Left lung (tissue), 10 donors: ENCODE data around the gene KRTAP4-3. TPM values are rescaled to one million over a fixed set of nuclear protein-coding genes. Genes with fewer than 3 reads are reported as not detected.
"Not testable (repeated sequence)": the region's sequence is repeated elsewhere in the genome, so short reads cannot be mapped to it uniquely, and the experiment has no call there.

Experiments
- ATAC-seq: fragments of 200-7000 bp; cut with Tn5 transposase; one replicate; pipeline ENCODE4 v1.9.1; 2020; ENCODE audit warnings: moderate library complexity
- DNase-seq, 4 donors: peaks; one replicate each; pipeline ENCODE4 v3.0.0-alpha.2; 2013 to 2020
- H3K27ac ChIP-seq, 2 donors: fragments of 200-600 bp; sonication (generic) in 1 of 2; one replicate each; pipeline versions ENCODE4 v1.5.0 to v1.8.0; 2020 to 2021
- H3K27me3 ChIP-seq, 2 donors: fragments of 200-600 bp; sonication (generic) in 1 of 2; one replicate each; pipeline versions ENCODE4 v1.5.0 to v1.8.0; 2020 to 2021
- H3K36me3 ChIP-seq, 2 donors: fragments of 200-600 bp; sonication (generic) in 1 of 2; one replicate each; pipeline versions ENCODE4 v1.5.0 to v1.8.0; 2020 to 2021
- H3K4me1 ChIP-seq, 2 donors: fragments of 200-600 bp; one replicate each; pipeline ENCODE4 v1.8.0; 2021
- H3K4me3 ChIP-seq, 2 donors: fragments of 200-600 bp; sonication (generic) in 1 of 2; one replicate each; pipeline versions ENCODE4 v1.5.0 to v1.8.0; 2020 to 2021; ENCODE audit warnings: mild to moderate bottlenecking in 1 of 2
- H3K9me3 ChIP-seq, 2 donors: fragments of 200-600 bp; sonication (generic) in 1 of 2; one replicate each; pipeline versions ENCODE4 v1.5.0 to v1.8.0; 2020 to 2021
- CTCF ChIP-seq, 2 donors: fragments of 200-600 bp; sonication (generic) in 1 of 2; IDR thresholded peaks; one replicate each; pipeline versions ENCODE4 v1.5.0 to v1.8.0; 2021; ENCODE audit warnings: antibody characterized with exemption in 2 of 2
- intact Hi-C, 2 donors: fragments of 100-400 bp; cut with DNase I; formaldehyde crosslinking; loops; one replicate each; pipeline versions ENCODE4 v1.11.2 to v1.14.2; 2022
- polyA plus RNA-seq, 6 donors: library from polyadenylated mRNA; unstranded; fragments of 120-200 nt; gene quantifications; one replicate each; pipeline ENCODE4 v1.2.1, GENCODE V29; 2013; ENCODE audit not compliant: insufficient read length in 6 of 6
- total RNA-seq, 2 donors: library from RNA; stranded (reverse); fragmentation: NEBNext Ultra II Directional; extraction: Animal tissue kit (Norgen Biotek cat#: 25700); gene quantifications; one replicate each; pipeline ENCODE4 v1.2.1, GENCODE V29; 2021
- donor health status: DM: no; HTN: yes; CAD: no.
- donor health status: DM: no; HTN: no; CAD: no.

Gene KRTAP4-3
- total and polyA plus RNA-seq, 8 donors, result not detected

DNA sequence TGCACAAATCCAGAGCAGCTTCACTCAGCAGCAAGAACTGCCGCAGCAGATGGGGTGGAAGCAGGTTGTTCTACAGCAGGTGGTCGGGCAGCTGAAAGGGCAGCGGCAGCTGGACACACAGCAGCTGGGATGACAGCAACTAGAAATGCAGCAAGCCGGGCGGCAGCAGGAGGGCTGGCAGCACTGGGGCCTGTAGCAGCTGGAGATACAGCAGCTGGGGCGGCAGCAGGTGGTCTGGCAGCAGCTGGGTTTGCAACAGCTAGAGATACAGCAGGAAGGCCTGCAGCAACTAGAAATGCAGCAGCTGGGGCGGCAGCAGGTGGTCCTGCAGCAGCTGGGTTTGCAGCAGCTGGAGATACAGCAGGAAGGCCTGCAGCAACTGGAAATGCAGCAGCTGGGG, 460 bp downstream of the KRTAP4-3 start:
- H3K27me3 ChIP-seq, result no peaks in the 10 kb centered on the region
- no peaks in the 10 kb centered on the region for H3K36me3 ChIP-seq
- H3K4me3 ChIP-seq, result no peak overlapping the region
- no peak for TF ChIP-seq CTCF (IDR thresholded peaks at IDR 0.05)
- H3K9me3 ChIP-seq, result no peaks in the 10 kb centered on the region
- intact Hi-C loops, result no loop called here
- no peak overlapping the region for H3K27ac ChIP-seq
- DNase-seq, result peak in 1 of 4 donors; percentile 69
- no peaks in the 10 kb centered on the region for H3K4me1 ChIP-seq
- ATAC-seq, result no peak

GRCh38 chr17:41163828-41164227, 4.2 kb downstream of the KRTAP4-3 start:
- no peak for TF ChIP-seq CTCF (IDR thresholded peaks at IDR 0.05)
- intact Hi-C loops, result no loop called here
- ATAC-seq, result no peak

DNA sequence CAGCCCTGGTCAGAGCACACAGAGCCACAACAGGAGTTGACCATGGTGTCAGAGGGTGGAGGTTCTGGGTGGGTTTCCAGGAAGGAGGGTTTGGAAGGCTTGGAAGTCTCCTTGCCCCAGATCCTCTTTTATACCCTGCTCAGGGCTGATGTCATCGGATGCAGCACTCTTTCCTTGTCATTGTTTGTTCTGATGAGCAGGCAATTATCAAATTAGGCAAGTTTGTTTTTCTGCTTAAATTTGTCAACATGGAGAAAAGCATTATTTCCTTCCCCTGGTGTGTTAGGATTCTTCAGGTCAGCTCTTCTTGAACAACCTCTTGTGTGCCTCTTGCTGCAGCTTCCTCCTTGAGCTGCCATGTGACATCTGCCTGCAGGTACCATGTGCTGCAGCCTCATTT, 7.4 kb downstream of the KRTAP4-3 start, which contains the start of gene KRTAP4-4:
KRTAP4-4 (minus strand) TSS at position 101 of the 400 bp plus-strand sequence; CDS start at position 44, 57 bp downstream.
- peaks cover 4 to 10% of the 10 kb centered on the region in 2 donors for H3K27me3 ChIP-seq
- H3K9me3 ChIP-seq, result no peaks in the 10 kb centered on the region
- no peak for DNase-seq
- H3K36me3 ChIP-seq, result no peaks in the 10 kb centered on the region
- intact Hi-C loops, result no loop called here
- no peak within 1 kb of the TSS for H3K4me3 ChIP-seq
- TF ChIP-seq CTCF (IDR thresholded peaks at IDR 0.05), result no peak
- no peak within 1 kb of the TSS for H3K27ac ChIP-seq
- no peaks in the 10 kb centered on the region for H3K4me1 ChIP-seq
- no peak for ATAC-seq

More at GRCh38 chr17:41163828-41164227, 4.2 kb downstream of the KRTAP4-3 start:
- Histone ChIP-seq H3K4me3 (no peak overlapping the region), H3K36me3 (no peaks in the 10 kb centered on the region), H3K9me3 (no peaks in the 10 kb centered on the region), H3K27ac (no peak overlapping the region), H3K4me1 (no peaks in the 10 kb centered on the region), H3K27me3 (peaks cover 4 to 10% of the 10 kb centered on the region in 2 donors)
- no peak for DNase-seq

DNA sequence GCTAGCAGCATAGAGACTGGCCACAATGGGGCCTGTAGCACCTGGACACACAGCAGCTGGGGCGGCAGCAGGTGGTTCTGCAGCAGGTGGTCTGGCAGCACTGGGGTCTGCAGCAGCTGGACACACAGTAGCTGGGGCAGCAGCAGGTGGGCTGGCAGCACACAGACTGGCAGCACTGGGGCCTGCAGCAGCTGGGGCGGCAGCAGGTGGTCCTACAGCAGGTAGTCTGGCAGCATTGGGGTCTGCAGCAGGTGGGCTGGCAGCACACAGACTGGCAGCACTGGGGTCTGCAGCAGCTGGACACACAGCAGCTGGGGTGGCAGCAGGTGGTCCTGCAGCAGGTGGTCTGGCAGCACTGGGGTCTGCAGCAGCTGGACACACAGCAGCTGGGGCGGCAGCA, 7.8 kb downstream of the KRTAP4-3 start:
- H3K27me3 ChIP-seq, intact Hi-C loops, ATAC-seq, H3K27ac ChIP-seq, H3K4me1 ChIP-seq, H3K36me3 ChIP-seq, H3K4me3 ChIP-seq, H3K9me3 ChIP-seq: not testable (repeated sequence)
- peak in 1 of 4 donors; percentile 40 for DNase-seq

DNA sequence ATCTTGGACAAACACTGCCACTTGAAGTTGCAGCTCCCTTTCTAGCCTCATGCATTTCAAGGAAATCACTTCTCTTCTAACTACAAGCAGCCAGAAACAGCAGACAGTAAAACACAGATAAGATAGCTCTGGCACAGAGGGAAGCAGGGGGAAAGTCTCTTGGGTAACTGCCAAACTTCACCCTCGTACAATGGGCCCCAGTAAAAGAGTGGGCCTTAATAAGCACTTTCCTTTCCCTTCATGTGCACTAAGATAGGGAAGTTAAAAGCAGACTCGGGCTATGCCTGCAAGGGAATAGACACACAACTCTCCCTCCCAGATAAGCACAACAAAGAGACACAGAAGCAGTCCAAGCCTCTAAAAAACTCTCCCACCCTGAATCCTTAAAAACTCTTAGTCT, 14.2 kb downstream of the KRTAP4-3 start:
- intact Hi-C loops, result no loop called here
- Histone ChIP-seq H3K4me1 (no peaks in the 10 kb centered on the region), H3K9me3 (no peaks in the 10 kb centered on the region), H3K27ac (no peak overlapping the region), H3K36me3 (no peaks in the 10 kb centered on the region), H3K27me3 (peaks cover 0 to 11% of the 10 kb centered on the region in 2 donors), H3K4me3 (no peak overlapping the region)
- ATAC-seq, result no peak
- no peak for TF ChIP-seq CTCF (IDR thresholded peaks at IDR 0.05)
- no peak for DNase-seq

DNA sequence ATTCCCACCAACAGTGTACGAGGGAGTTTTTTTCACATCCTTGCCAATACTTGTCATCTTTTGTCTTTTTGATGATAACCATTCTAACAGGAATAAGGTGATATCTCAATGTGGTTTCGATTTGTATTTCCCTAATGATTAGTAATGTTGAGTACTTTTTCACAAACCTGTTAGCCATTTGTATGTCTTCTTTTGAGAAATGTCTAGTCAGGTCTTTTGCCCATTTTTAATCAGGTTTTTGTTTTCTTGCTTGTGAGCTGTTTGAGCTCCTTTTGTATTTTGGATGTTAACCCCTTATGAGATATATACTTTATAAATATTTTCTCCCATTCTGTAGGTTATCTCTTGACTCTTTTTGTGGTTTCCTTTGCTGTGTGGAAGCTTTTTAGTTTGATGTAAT, 16.5 kb downstream of the KRTAP4-3 start:
- Histone ChIP-seq H3K9me3 (no peaks in the 10 kb centered on the region), H3K4me3 (no peak overlapping the region), H3K36me3 (no peaks in the 10 kb centered on the region), H3K27ac (no peak overlapping the region), H3K4me1 (no peaks in the 10 kb centered on the region), H3K27me3 (peaks cover 0 to 11% of the 10 kb centered on the region in 2 donors)
- TF ChIP-seq CTCF (IDR thresholded peaks at IDR 0.05), result no peak
- DNase-seq (no peak), ATAC-seq (no peak)
- intact Hi-C loops, result no loop called here
